ENCODE results near the gene PHF2.

DNA sequence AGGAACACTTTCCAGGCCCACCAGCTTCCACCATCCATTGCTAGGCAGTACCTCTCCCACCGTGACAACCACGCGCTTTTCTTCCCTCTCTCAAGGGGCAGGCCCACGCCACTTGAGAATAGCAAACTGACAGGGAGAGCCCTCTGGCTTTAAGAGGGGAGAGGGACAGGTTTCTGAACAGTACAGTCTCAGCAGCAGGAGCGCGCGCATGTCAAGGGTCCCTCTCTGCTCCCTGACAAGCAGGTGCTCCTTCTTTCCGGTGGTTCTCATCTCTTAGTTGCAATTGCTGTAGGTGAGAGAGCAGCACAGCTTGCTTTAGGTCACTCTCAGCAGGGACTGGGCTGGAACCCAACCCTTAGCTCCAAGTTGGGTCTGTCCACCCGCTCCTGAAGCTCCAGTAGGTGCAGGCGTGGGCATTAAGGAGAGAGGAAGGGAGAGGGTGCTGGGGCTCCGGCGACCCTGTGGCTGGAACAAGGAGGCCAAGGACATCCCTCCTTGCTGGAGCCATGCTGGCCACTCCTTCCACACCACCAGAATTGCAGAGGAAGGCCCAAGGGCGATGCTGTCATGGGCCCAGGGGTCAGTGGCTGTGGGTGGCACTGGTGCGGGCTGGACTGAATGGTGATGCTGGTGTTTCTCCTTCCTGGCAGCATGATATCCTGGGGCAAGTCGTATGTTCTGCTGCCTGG lies 9.0 kb upstream of the PHF2 start:
- TF ChIP-seq ELF4 (IDR thresholded peaks at IDR 0.05) (no peak), FOXM1 (IDR thresholded peaks at IDR 0.05; ENCODE audit: borderline replicate concordance) (no peak), ARNT (IDR thresholded peaks at IDR 0.05) (no peak), FOXK2 (IDR thresholded peaks at IDR 0.05) (no peak), CTBP1 (IDR thresholded peaks at IDR 0.05; ENCODE audit: borderline replicate concordance) (no peak), SUZ12 (IDR thresholded peaks at IDR 0.05) (no peak), HDGF (IDR thresholded peaks at IDR 0.05; ENCODE audit: borderline replicate concordance) (no peak)

Measured in HEK293T (cell line).